Thyroid gland (tissue), 4 donors: ENCODE data around the gene TGFBR3.

Source experiments
- CTCF ChIP-seq, 6 experiments: fragments of 200-600 bp in 3 of 6; fragments of 450-650 bp in 3 of 6; sonication (generic) in 3 of 6; IDR thresholded peaks; one replicate each; pipeline ENCODE4 v1.5.1; 2016 to 2019; ENCODE audit warnings: antibody characterized with exemption in 6 of 6, mild to moderate bottlenecking in 2 of 6, inconsistent platforms in 1 of 6, moderate library complexity in 1 of 6
- POLR2A ChIP-seq, 2 donors: fragments of 450-650 bp; IDR thresholded peaks; one replicate each; pipeline ENCODE4 v1.6.1; 2017; ENCODE audit warnings: antibody characterized with exemption in 2 of 2, mild to moderate bottlenecking in 2 of 2, moderate library complexity in 1 of 2

GRCh38 chr1:91680556-91681155 is 205.3 kb downstream of the TGFBR3 start:
- no peak for TF ChIP-seq CTCF (IDR thresholded peaks at IDR 0.05)
- TF ChIP-seq POLR2A (IDR thresholded peaks at IDR 0.05) = no peak
